Prostate gland (tissue), 2 donors: Measurements from ENCODE around the gene EME2. TPM values are rescaled to one million over a fixed set of nuclear protein-coding genes. Genes with fewer than 3 reads are reported as not detected.

ENCODE experiments used
- DNase-seq: peaks from one replicate; pipeline ENCODE4 v3.0.0-alpha.2; 2019; ENCODE audit warnings: low spot score
- H3K27ac ChIP-seq, 2 donors: fragments of 200-600 bp; sonication (generic); 2 replicates each; pipeline ENCODE4 v1.5.1; 2017 to 2019
- H3K27me3 ChIP-seq: fragments of 200-600 bp; sonication (generic); replicated peaks from 2 replicates; pipeline ENCODE4 v1.5.1; 2019; ENCODE audit not compliant: insufficient read depth
- H3K36me3 ChIP-seq, 2 donors: fragments of 200-600 bp; sonication (generic); 1 replicate in 1 of 2; 2 replicates in 1 of 2; pipeline versions ENCODE4 v1.5.1 to v1.8.1; 2017 to 2019
- H3K4me1 ChIP-seq: fragments of 200-600 bp; sonication (generic); replicated peaks from 2 replicates; pipeline ENCODE4 v1.5.1; 2019
- H3K4me3 ChIP-seq, 2 donors: fragments of 200-600 bp; sonication (generic); 2 replicates each; pipeline ENCODE4 v1.5.1; 2017 to 2019
- H3K9me3 ChIP-seq: fragments of 200-600 bp; sonication (generic); 2 replicates; pipeline ENCODE4 v1.5.1; 2017
- CTCF ChIP-seq, 4 experiments: fragments of 200-600 bp in 2 of 4; fragments of 450-650 bp in 2 of 4; sonication (generic) in 2 of 4; IDR thresholded peaks; 1 replicate in 3 of 4; 2 replicates in 1 of 4; pipeline ENCODE4 v1.5.1; 2016 to 2019; ENCODE audit warnings: antibody characterized with exemption in 4 of 4, mild to moderate bottlenecking in 2 of 4, moderate library complexity in 2 of 4
- POLR2A ChIP-seq: fragments of 450-650 bp; IDR thresholded peaks from one replicate; pipeline ENCODE4 v1.6.1; 2016; ENCODE audit warnings: antibody characterized with exemption, mild to moderate bottlenecking
- POLR2AphosphoS5 ChIP-seq: sonication (generic); formaldehyde crosslinking; IDR thresholded peaks from one replicate; pipeline ENCODE4 v1.6.1; 2017; ENCODE audit warnings: antibody characterized with exemption
- WGBS: methylation state at CpG from one replicate; pipeline ENCODE4 v1.1.5; 2018; 5-methylcytosine and 5-hydroxymethylcytosine counted together
- intact Hi-C: fragments of 100-400 bp; cut with DNase I; formaldehyde crosslinking; loops from one replicate; pipeline ENCODE4 v1.14.2; 2022
- total RNA-seq, 2 donors: library from RNA; depleted of rRNA; stranded (reverse); fragments of >200 nt; gene quantifications; one replicate each; pipeline ENCODE4 v1.1.0, GENCODE V29; 2016

EME2 gene
- total RNA-seq, 2 donors from 2014 or later = 18.3 to 53.9 TPM

DNA sequence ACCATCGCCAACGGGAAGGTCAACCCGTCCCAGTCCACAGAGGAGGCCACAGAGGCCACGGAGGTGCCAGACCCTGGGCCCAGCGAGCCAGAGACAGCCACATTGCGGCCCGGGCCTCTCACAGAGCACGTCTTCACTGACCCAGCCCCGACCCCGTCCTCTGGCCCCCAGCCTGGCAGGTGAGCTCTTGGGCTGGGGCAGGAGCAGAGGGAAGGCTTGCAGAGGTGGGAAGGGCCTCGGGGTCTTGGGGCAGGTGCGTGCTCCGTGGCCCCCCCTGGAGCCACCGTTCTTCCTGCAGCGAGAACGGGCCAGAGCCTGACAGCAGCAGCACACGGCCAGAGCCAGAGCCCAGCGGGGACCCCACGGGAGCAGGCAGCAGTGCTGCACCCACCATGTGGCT lies 6.4 kb upstream of the EME2 start:
- Histone ChIP-seq H3K36me3 (peaks cover 0 to 26% of the 10 kb centered on the region in 2 donors), H3K9me3 (no peaks in the 10 kb centered on the region), H3K27me3 (no peaks in the 10 kb centered on the region), H3K4me1 (peaks cover 6% of the 10 kb centered on the region), H3K27ac (no peak overlapping the region), H3K4me3 (no peak overlapping the region)
- DNase-seq = no peak
- intact Hi-C loops = loop anchor here (10.0 kb wide), 1 partner anchor 551 kb away; no protein-coding TSS in a partner anchor
- WGBS = 75% methylated on average over 16 of the region's 19 CpGs
- TF ChIP-seq CTCF (IDR thresholded peaks at IDR 0.05) = no peak
- no peak for TF ChIP-seq POLR2AphosphoS5
- no peak for TF ChIP-seq POLR2A

GRCh38 chr16:1766701-1767100 lies 5.9 kb upstream of the EME2 start:
- TF ChIP-seq CTCF (IDR thresholded peaks at IDR 0.05) (no peak), POLR2A (no peak), POLR2AphosphoS5 (no peak)
- Histone ChIP-seq H3K4me3 (no peak overlapping the region), H3K27ac (no peak overlapping the region), H3K9me3 (no peaks in the 10 kb centered on the region), H3K36me3 (peaks cover 0 to 25% of the 10 kb centered on the region in 2 donors), H3K4me1 (peaks cover 6% of the 10 kb centered on the region), H3K27me3 (no peaks in the 10 kb centered on the region)
- DNase-seq = no peak
- 63% methylated on average over 17 of the region's 18 CpGs for WGBS
- intact Hi-C loops = loop anchor here (10.0 kb wide), 1 partner anchor 552 kb away; no protein-coding TSS in a partner anchor

GRCh38 chr16:1767116-1767994 lies 5.3 kb upstream of the EME2 start:
- intact Hi-C loops = loop anchor here (10.0 kb wide), 1 partner anchor 553 kb away; no protein-coding TSS in a partner anchor
- H3K36me3 ChIP-seq = peaks cover 0 to 20% of the 10 kb centered on the region in 2 donors
- no peak for DNase-seq
- TF ChIP-seq POLR2AphosphoS5 (no peak), CTCF (IDR thresholded peaks at IDR 0.05) (no peak), POLR2A (no peak)
- no peak overlapping the region for H3K4me3 ChIP-seq
- no peaks in the 10 kb centered on the region for H3K27me3 ChIP-seq
- H3K4me1 ChIP-seq = peaks cover 6% of the 10 kb centered on the region
- H3K9me3 ChIP-seq = no peaks in the 10 kb centered on the region
- H3K27ac ChIP-seq = no peak overlapping the region
- WGBS = 90% methylated on average over 42 of the region's 42 CpGs

DNA sequence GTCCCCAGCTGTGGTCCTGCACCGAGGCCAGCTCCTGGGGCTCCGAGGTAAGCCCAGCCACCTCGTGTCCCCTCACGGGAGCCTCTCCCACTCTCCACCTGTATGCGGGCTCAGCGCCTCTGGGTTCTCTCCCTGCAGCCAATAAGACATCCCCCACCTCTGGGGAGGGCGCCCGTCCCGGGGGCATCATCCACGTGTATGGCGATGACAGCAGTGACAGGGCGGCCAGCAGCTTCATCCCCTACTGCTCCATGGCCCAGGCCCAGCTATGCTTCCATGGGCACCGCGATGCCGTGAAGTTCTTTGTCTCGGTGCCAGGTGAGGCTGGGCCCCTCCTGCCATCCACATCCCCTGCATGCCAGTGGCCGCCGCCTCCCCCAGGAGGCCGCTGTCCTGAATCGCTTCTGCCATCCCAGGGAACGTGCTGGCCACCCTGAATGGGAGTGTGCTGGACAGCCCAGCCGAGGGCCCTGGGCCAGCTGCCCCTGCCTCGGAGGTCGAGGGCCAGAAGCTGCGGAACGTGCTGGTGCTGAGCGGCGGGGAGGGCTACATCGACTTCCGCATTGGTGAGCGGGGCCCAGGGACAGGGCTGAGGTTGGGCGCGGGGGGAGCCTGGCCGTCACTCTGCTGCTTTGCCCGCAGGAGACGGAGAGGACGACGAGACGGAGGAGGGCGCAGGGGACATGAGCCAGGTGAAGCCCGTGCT lies 4.4 kb upstream of the EME2 start:
- Histone ChIP-seq H3K27ac (no peak overlapping the region), H3K27me3 (no peaks in the 10 kb centered on the region), H3K36me3 (peaks cover 0 to 16% of the 10 kb centered on the region in 2 donors), H3K9me3 (no peaks in the 10 kb centered on the region), H3K4me1 (peaks cover 6% of the 10 kb centered on the region), H3K4me3 (no peak overlapping the region)
- WGBS = 84% methylated on average over 38 of the region's 41 CpGs
- intact Hi-C loops = loop anchor here (10.0 kb wide), 1 partner anchor 553 kb away; no protein-coding TSS in a partner anchor
- TF ChIP-seq POLR2AphosphoS5 (no peak), CTCF (IDR thresholded peaks at IDR 0.05) (no peak)
- no peak for DNase-seq
